NB4 (cell line): ENCODE measurements around the gene ROBO3.

Source experiments
- DNase-seq: peaks from one replicate; pipeline ENCODE4 v3.0.0; 2010; ENCODE audit warnings: low read depth
- H3K4me3 ChIP-seq: one replicate; pipeline ENCODE4 v1.5.1; 2011; ENCODE audit warnings: mild to moderate bottlenecking, low read depth, low read length, moderate library complexity
- MYC ChIP-seq: IDR thresholded peaks from 2 replicates; pipeline ENCODE4 v1.6.1; 2011; ENCODE audit warnings: low read depth, low read length
- POLR2A ChIP-seq: IDR thresholded peaks from 2 replicates; pipeline ENCODE4 v1.6.1; 2011; ENCODE audit warnings: mild to moderate bottlenecking; ENCODE audit not compliant: insufficient read length; ENCODE audit errors: extremely low read depth
- TF ChIP-seq, protein P1 (sequence below): IDR thresholded peaks from one replicate; pipeline ENCODE4 v1.5.1; 2012; ENCODE audit warnings: low read depth, low read length
- TF ChIP-seq, protein P2 (sequence below): IDR thresholded peaks from 2 replicates; pipeline ENCODE4 v1.6.1; 2011; ENCODE audit warnings: low read depth, low read length

ROBO3 gene

DNA sequence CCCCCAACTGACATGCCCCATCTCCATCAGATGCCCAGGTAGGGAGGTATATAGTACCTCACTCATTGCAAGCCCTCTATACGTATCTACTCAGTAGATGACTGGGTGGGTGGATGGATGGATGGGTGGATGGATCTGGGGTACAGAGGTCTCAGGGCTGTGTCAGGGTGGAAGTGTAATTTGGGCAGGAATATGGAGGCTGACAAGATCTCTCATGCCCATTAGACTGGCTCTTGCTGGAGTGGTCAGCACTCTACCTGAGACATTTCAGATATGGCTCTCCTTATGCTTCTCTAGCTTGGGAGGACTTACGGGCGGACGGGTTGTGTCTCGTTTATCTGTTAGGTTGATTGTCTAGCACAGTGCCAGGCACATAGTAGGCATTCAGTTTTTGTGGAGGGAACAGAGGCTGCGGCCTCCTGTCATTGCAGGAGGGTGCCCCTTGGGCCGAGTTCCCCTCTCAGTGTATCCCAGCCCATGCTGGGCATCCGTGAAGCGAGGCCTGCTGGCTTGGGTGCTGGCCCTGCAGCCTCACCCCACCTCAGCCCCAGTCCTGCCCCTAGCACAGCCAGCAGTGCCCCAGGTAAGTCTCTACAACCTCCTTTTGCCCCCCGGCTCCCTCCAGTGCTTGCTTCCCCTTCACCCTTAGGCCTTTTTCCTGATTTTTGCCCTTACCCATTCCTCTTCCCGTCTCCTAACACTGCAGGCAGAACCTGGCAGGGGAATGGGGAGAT, 13.7 kb downstream of the ROBO3 start:
- no peak for DNase-seq
- no peak overlapping the region for H3K4me3 ChIP-seq
- TF ChIP-seq, protein P1, sequence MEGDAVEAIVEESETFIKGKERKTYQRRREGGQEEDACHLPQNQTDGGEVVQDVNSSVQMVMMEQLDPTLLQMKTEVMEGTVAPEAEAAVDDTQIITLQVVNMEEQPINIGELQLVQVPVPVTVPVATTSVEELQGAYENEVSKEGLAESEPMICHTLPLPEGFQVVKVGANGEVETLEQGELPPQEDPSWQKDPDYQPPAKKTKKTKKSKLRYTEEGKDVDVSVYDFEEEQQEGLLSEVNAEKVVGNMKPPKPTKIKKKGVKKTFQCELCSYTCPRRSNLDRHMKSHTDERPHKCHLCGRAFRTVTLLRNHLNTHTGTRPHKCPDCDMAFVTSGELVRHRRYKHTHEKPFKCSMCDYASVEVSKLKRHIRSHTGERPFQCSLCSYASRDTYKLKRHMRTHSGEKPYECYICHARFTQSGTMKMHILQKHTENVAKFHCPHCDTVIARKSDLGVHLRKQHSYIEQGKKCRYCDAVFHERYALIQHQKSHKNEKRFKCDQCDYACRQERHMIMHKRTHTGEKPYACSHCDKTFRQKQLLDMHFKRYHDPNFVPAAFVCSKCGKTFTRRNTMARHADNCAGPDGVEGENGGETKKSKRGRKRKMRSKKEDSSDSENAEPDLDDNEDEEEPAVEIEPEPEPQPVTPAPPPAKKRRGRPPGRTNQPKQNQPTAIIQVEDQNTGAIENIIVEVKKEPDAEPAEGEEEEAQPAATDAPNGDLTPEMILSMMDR: no peak
- TF ChIP-seq POLR2A (no peak), MYC (no peak)
- TF ChIP-seq, protein P2, sequence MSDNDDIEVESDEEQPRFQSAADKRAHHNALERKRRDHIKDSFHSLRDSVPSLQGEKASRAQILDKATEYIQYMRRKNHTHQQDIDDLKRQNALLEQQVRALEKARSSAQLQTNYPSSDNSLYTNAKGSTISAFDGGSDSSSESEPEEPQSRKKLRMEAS: no peak

DNA sequence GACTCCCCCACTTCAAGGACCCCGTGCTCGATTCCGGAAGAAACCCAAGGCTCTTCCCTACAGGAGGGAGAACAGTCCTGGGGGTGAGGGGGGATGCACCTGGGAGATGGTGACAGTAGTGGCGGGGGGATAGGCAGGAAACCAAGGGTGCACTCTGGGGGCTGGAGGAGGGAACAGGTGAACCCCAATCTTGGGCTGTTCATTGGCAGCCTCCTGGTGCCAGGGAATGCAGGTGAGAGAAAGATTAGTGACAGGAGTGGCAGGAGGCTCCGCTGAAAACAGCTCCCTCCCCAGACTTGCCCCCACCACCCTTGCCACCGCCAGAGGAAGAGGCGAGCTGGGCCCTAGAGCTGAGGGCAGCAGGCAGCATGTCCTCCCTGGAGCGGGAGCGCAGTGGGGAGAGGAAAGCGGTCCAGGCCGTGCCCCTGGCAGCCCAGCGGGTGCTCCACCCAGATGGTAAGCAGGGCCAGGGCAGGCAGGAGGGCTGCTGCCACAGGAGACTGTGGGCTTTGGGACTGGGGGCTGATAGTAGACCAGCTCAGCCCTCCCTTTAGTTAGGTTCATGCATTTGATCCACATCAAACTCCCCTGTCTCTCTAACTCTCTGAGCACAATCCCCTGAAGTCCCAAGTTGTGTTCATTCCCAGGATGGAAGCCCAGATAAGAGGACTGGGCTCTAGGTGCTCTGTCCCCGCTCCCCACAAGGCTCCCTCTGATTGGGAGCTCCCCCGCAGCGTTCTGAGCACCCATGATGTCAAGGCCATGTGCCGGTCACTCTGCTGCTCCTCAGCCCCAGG, 14.5 kb downstream of the ROBO3 start:
- TF ChIP-seq, protein P1: no peak
- no peak for TF ChIP-seq POLR2A
- TF ChIP-seq MYC: no peak
- TF ChIP-seq, protein P2: no peak
- DNase-seq: no peak
- H3K4me3 ChIP-seq: no peak overlapping the region

DNA sequence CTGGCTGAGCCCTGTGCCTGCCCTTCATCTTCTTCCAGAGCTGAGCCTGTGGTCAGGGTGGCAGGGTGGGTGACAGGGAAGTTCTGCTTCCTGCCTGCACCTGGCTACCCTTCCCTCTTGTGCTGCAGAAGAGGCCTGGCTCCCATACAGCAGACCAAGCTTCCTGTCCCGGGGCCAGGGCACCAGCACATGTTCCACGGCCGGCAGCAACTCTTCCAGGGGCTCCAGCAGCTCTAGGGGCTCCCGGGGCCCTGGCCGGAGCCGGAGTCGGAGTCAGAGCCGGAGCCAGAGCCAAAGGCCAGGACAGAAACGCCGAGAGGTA, 15.0 kb downstream of the ROBO3 start:
- no peak for TF ChIP-seq MYC
- TF ChIP-seq, protein P1: no peak
- TF ChIP-seq POLR2A: no peak
- TF ChIP-seq, protein P2: no peak
- no peak overlapping the region for H3K4me3 ChIP-seq
- no peak for DNase-seq

DNA sequence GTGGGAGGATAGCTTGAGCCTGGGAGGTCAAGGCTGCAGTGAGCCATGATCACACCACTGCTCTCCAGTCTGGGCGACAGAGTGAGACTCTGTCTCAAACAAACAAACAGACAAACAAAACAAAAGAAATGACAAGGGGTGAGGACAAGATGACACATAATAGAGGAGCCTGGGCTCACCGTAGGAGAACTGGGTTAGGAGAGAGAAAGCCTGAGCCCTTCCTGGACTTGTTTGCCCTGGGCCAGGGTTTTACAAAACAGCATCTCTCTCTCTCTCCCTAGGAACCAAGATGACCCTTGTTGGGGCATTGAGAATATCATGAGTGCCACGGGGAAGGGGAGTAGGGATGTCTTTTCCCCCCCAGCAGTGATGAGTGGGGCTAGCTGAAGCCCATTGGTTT, 15.7 kb downstream of the ROBO3 start:
- TF ChIP-seq, protein P2: no peak
- no peak for TF ChIP-seq POLR2A
- TF ChIP-seq MYC: no peak
- TF ChIP-seq, protein P1: no peak
- H3K4me3 ChIP-seq: no peak overlapping the region
- DNase-seq: no peak

DNA sequence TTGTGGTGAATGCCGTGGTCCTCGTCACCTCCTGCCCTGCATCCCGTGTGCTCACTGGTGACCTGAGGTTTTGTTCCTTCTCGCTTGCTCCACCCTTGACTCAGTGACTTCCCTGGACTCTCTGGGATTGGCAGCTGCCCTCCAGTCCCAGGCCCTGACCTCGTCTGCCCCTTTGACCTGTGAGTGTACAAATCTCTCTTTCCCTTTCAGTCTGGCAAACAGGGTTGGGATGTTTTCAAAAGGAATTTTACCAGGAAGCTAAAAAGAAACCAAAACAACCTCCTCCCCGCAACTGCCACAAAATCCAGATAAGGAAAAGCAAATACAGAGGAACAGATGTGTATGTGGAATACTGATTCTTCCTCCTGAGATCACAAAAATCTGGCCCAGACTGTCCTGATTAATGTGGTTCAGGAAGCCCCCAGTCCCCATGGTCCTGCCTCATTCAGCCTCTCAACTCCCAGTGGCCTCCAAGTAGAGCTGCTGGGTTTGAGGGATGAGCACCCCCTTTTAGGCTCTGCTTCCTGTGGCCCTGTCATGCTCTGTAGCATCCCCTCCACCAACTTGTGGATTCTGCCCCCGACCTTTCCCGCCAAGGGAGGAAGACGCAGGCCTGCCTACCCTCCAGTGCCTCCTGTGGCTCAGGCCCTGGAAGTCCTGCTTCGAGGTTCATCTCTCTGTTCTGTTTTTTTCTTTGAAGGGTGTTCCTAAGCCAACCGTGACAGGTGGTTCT, 17.3 kb downstream of the ROBO3 start:
- TF ChIP-seq MYC (no peak), POLR2A (no peak)
- TF ChIP-seq, protein P2: no peak
- TF ChIP-seq, protein P1: no peak
- DNase-seq: no peak

More for the DNA sequence above, 17.3 kb downstream of the ROBO3 start:
- H3K4me3 ChIP-seq: no peak overlapping the region
